ELR (cell line): Measurements from ENCODE around the gene GALNT4.

ENCODE experiments used
- DNase-seq: peaks from one replicate; pipeline ENCODE4 v3.0.0-alpha.2; 2015; ENCODE audit warnings: low read depth

Gene GALNT4

DNA sequence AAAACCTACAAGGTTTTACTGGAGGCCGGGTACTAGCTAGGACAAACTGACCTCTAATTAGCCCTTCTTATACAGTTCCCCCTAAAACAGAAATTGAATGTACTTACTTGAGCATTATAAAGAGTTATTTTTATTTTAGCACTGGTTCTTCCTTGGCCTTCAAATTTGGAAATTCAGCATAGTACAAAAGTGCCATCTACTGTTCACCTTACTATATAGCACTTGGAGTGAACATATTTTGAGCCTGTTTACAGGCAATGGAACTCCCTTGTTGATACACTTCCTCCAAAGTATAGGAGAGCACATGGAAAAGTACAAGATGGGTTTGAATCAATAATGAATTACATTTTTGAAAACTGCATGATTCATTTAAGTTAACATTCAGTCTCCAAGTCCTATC lies 5.1 kb upstream of the GALNT4 start:
- peak; percentile 67 for DNase-seq

DNA sequence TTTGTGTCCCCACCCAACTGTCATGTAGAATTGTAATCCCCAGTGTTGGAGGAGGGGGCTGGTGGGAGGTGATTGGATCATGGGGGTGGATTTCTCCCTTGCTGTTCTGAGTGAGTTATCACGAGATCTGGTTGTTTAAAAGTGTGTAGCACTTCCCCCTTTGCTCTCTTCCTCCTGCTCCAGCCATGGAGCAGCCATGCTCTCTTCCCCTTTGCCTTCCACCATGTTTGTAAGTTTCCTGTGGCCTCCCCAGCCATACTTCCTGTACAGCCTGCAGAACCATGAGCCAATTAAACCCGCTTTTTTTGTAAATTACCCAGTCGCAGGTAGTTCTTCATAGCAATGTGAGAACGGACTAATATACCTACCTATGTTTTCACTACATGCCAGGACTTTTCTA lies 3.8 kb upstream of the GALNT4 start:
- DNase-seq: no peak

DNA sequence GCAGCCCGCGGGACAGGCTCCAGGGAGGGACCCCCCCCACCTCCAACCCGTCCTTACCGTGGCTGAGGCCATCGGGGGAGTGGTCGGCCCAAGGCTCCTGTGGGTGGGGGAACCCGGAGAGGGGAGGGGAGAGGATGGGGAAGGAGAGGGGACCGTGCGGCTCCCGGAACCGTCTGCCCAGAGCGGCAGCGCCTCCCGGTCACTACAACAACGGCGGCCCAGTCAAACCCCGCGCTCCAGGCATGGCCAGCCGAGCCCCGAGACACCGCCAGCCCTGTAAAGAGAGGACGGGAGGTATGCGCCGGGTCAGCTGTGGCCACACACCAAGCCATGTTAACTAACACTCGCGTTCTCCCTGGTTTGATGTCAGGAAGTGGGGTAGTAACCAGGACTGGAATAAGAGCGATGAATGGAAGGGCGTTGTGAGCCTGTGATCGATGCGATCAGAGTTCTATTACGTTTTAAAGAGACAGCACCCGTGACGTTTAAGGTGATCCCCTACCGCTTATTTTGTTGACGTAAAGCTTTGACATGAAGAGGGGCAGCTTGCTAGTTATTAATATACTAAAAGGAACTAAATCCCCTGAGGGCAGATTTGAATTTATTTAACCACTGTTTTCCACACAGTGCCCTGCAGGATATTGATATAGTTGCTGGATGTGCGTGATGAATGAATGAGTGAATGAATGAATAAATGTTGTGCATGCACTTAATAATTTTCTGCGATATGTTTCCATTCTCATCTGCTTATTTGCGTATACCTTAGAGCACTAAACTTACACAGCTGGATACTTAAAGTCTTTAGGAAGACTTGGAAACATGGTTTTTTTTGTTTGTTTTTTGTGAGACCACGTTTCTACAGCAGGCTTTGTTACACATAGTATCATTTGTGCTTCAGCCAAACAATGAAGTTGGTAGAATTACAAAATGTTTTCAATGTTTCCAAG lies 1.5 kb upstream of the GALNT4 start, which contains the start of gene POC1B:
POC1B (minus strand) TSS at position 224 of the 947 bp plus-strand sequence; CDS start at position 72, 152 bp downstream.
- peak; percentile 86 for DNase-seq

DNA sequence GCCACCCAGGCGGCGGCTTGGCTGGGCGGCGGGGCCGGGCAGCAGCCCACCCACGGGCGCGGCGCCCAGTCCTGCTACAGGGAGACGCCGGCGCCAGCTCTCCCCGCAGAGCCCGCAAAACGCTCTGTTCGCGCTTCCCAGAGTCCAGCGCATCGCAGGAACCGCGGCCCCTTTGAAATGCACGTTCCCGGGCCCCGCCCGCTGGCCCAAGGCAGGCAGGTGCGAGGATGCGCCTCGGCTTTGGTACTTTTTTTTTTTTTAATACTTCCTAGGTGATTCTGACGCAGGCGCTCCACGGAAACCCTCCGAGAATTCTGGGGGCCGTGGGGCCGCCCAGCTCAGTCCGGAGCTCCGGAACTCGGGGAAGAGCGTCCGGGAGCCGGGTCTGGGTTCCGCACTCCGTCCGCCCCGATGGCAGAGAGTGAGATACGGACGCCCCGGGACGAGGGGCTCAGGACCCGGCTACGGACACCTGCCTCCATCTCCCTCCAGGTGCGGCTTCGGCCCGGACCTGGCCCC lies 768 bp upstream of the GALNT4 start:
- peak; percentile 45 for DNase-seq

DNA sequence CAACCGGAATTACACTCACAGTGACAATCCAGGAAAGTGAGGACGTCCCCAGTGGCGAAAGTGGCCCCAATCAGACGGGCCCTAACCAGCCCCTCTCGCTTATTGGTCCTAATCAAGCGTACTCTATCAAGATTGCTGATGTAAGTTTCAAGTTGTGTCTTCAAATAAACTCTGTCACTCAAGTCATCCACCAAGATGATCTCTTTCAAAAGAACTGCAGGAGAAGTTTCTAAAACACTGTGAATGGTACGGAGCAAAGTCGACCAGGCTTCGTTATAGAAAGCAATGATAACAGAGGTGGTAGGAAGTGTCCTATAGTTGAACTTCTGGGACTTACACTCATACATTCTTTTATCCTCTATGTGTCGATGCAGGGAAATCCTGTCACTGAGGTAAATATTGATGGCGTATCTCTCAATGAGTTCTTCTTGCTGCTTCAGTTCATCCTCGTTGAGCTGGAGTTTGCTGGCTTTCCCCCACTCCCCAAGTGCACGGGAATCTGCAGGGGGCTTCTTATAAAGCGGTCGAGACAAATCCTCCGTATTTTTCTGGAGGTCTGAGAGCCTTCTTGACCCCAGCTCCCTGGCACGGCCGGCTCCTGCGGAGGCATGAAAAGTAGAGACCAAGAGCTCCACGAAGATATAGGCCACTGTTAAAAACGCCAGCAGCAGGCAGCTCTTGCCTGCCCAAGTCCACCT lies 604 bp downstream of the GALNT4 start:
- DNase-seq: no peak

DNA sequence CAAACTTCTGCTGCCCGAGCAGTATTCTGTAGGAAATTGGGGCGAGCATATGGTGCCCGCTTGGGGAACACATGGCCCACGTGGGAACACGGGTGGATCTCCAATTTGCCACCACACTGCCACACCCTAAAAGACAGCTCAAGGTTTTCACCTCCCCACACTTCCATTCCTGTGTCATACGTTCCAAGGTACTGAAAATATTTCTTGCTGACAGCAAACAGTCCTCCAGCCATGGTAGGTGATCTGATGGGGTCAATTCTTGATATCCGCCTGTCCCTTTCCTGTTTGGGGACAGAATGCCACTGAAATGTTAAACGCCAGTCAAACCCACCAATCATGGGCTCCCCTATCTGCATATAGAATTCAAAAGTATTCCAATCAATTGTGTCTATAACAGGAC lies 1.2 kb downstream of the GALNT4 start:
- no peak for DNase-seq

DNA sequence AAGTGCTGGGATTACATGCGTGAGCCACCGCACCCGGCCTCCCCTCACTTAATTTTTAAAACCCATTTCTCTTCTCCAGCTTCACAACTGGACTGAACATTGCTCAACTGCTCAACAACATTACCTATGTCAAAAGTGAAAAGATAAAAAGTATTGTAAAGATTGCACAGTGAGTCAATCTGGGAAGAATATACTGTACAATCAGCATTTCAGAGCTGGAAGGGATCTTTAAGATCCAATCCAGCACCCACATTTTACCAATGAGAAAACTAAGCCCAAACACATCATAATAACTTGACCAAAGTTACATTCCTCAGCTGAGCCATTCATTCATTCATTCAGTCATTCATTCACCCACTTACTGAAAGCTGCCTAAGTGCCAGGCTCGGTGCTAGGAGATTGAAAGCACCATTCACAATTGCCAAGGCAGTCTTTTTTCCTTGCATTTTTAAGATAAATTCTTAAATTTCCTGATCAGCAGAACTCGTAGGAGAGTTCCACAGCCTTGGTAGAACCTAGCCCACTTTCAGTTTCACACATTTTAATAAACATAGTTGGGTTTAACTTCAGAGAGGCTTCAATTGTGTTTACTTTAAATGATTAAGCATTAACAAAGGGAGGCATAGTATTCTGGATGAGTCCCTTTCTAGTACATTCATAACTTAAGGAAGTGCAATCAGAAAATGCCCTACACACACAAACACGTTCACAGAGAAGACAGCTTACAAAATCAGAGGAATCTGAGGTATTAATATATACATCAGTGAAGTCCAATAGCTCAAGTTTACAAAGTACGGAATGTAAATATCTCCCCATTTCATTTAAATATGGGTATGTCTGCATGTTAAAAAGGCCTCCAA lies 3.0 kb downstream of the GALNT4 start:
- DNase-seq: peak; percentile 33

DNA sequence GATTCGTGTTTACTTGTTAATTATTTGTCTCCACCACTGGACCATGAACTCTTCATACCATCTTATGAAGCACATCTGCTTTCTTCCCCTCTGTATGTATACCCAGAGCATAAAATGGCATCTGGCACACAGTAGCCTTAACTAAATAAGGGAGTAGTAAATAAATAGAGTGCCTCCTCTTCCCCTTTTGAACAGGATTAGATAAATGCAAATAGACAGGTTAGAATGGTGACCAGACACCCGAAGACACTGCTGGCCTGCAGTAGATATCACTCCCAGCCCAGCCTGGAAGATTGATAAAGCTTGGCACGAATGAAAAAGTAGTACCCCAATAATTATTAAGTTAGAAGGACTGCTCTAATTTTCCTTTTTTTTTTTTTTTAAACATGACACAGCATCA lies 6.9 kb downstream of the GALNT4 start:
- DNase-seq: no peak

DNA sequence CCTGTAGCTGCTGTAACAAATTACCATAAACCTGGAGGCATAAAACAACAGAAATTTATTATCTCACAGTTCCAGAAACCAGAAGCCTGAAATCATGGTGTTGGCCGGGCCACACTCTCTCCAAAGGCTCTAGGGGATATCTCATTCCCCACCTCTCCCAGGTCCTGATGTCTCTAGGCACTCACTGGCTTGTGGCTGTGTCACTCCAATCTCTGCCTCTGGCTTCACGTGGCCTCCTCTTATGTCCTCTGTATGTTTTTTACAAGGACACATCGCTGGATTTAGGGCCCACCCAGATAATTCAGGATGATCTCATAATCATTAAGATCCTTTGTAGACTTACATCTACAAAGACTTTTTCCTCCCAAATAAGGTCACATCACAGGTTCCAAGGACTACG lies 8.0 kb downstream of the GALNT4 start:
- DNase-seq: no peak

DNA sequence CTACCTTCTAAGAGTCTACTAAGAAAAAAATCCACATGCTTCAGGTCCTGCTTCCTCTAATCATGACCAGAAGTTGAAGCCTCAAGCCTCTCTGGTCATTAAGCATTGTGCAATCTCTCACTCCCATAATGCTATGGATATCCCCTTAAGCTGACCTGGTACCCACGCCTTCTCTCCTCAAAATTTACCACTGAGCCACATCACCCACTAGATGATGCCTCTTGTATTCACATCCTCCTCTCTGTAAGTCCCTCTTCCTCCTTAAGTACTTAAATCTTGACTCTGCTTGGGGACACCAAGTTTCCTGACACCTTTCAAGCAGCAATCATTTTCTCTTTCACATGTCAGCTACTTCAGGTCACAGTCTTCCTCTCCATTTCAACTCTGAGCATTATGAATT lies 9.8 kb downstream of the GALNT4 start:
- no peak for DNase-seq

DNA sequence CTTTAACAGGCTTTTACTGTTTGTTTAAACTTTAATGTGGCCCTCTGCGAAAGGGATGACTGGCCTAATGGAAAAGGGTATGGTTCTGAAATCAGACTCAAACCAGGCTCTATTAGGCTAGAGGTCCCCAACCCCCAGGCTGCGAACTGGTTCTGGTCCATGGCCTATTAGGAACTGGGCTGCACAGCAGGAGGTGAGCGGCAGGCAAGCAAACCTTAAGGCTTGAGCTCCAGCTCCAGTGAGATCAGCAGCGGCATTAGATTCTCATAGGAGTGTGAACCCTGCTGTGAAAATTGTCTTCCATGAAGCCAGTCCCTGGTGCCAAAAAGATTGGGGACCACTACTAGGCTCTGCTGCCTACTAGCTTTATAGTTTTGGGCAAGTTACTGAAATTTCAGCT lies 11.1 kb downstream of the GALNT4 start:
- no peak for DNase-seq

DNA sequence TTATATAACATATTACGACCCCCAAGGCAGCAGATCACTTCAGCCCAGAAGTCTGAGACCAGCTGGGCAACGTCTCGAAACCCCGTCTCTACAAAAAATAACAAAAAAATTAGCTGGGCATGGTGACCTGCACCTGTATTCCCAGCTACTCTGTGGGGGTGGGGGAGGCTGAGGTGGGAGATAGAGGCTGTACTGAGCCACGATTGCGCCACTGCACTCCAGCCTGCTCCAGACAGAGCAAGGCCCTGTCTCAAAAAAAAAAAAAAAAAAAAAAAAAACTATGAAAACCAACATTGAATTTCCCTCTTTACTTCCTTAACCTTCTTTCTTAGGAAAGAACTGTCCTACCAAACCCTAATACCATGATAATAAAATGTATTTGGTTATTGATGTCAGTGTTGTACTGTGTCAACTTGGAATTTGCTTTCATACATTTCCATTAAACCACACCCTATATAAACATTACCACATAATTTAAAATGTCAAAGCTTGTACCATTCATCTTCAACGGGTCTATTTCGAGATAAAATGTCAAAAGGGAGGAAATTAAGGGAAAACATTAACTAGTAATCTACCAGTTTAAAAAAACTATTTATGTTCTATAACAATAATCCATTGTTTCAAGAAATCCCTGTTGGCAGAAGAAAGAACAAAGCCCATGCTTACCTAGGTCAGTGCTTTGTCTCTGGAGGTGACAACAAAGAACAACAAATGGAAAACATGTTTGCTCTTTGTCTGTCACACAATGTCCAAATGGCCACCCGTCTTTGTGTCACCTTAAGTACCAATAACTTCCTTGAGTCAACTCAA lies 17.4 kb downstream of the GALNT4 start:
- DNase-seq: no peak

DNA sequence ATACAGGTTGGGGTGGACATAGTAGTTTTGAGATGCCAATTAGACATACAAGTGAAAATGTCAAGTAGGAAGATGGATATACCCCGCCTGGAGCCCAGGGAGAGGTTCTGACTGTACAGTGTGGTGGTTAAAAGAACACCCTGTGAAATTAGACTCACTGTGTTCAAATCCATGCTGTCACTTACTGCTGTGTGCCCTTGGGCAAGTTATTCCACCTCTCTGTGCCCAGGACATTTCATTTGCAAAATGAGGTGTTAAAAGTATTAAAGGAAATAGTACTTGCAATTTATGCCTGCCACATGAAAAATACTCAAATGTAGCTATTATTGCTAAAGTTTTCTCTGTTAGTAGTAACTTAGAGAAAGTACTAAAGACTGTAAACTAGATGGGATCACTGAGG lies 18.5 kb downstream of the GALNT4 start:
- no peak for DNase-seq

DNA sequence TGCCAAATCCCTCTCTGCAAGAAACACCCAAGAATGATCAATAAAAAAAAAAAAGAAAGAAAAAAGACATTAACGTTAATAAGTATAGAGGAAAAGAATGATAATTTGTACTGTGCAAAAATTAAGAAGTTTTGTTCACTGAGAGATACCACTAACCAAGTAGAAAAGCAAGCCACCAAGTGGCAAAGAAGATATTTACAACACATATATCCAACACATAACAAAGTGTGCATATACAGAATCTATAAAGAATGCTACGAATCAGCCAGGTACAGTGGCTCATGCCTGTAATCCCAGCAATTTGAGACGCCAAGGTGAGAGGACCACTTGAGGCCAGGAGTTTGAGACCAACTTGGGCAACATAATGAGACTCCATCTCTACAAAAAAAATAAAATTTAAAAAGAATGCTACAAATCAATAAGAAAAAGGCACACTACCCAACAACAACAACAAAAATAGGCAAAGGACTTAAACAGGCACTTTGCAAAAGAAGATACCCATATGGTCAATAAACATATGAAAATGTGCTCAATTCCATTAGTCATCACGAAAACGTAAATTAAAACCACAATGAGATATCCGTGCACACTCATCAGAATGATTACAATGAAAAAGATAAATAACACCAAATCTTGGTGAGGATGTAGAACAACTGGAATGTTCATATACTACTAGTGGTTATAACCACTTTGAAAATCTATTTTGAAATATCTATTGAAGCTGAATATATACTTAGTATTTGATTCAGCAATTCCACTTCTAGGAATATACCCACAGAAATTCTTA lies 19.8 kb downstream of the GALNT4 start:
- DNase-seq: peak; percentile 79

DNA sequence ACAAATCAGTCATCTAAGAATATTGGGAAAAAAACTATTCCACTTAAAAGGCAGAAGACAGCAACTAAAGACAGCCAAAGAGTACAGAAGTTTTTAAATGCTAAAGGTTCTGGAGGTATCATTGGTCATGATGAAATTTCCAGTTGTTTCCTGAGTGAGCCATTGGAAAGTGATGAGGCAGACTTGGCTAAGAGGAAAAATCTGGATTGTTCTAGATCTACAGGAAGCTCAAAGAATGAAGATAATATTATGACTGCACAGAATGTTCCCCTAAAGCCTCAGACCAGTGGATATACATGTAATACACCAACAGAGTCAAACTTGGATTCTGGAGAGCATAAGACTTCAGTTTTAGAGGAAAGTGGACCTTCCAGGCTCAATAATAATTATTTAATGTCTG lies 22.8 kb downstream of the GALNT4 start:
- no peak for DNase-seq

DNA sequence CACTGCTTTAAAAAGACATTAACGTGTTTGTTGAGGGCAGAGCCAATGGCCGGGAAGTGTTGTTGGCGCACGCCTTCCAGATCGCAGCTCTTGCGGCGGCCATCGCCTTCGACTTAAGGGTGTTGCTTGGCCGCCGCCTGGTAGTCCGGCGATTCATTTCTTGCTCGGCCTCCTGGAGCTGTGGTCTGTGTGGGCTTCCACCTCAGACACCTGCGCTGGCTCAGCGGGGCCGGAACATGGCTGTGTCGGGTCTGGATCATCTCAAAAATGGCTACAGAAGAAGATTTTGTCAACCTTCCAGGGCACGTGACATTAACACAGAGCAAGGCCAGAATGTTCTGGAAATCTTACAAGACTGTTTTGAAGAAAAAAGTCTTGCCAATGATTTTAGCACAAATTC lies 24.7 kb downstream of the GALNT4 start:
- DNase-seq: no peak

DNA sequence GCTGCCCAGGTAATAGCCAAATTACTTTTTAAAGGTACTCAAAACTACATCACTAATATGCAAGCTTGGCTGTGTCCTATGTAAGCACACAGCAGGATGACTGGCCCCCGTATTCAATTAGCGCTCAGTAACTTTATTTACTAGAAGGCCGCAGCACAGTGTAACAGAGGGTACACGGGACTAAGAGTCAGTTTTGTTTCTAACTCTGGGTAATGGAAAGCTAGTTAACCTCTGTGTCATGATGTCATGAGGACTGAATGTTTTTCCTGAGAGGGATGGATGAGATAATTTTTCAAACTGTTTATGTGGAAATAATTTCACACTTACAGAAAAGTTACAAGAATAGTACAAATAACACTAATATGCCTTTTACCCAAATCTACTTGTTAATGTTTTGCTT lies 27.1 kb downstream of the GALNT4 start:
- no peak for DNase-seq

DNA sequence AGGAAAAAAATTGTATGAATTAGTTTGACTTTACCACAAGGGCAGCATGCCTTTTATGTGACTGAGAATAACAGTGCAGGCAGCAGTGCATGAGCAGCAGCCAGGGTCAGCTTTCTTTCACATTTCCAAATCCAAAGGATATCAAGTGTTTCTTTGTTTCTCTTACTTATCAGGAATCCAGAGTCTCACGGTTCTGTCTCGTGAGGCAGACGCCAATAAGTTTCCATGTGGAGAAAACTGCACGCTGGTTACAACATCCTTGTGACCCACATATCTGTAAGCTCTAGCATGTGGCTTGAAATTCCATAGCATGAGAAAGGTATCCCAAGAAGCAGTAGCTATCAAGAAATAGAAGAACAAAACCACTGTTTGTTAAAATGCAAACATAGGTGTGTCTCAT lies 27.6 kb downstream of the GALNT4 start:
- DNase-seq: no peak

DNA sequence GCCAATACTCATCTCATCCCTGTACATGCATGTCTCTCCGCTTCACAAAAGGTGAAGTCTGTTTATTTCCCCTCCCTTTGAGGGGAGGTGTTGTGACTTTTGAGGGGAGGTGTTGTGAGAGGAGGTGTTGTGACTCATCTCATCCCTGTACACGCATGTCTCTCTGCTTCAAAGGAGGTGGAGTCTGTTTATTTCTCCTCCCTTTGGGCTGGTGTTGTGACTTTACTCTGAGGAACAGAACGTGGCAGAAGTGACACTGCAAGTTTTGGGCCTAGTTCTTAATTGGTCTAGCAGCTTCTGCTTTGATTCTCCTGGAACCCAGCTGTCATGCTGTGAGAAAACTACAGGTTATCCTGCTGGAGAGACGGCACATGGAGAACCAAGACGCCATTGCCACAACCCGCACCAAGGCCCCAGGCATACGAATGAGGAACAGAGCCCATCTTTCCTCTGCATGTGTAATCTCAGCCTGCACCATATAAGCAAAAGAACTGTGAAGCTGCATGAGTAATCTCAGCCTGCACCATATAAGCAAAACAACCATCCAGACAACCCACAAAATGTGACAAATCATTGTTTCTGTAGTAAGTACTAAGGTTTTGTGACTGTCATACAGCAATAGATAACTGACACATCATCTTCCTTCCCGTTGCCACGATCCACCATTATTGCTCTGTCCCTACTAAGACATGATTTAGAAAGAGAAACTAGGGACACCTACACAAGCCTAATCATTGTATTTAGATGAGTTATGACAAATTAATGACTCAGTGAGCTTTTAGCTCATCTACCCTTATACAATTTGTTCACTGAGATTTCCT lies 30.0 kb downstream of the GALNT4 start:
- DNase-seq: peak; percentile 76
